Upper lobe of left lung (tissue), 4 donors: ENCODE results near the gene KAZN.

Experiments used
- EP300 ChIP-seq, 4 donors: sonication (generic); formaldehyde crosslinking; IDR thresholded peaks; one replicate each; pipeline ENCODE4 v1.5.1; 2017; ENCODE audit warnings: antibody characterized with exemption in 4 of 4, control low read depth in 2 of 4
- POLR2AphosphoS5 ChIP-seq, 2 donors: sonication (generic); formaldehyde crosslinking; IDR thresholded peaks; one replicate each; pipeline ENCODE4 v1.5.1; 2017; ENCODE audit warnings: antibody characterized with exemption in 2 of 2
- TF ChIP-seq, protein P1 (sequence below), 6 experiments: fragments of 450-650 bp in 4 of 6; fragments of 200-600 bp in 2 of 6; sonication (generic) in 2 of 6; IDR thresholded peaks; one replicate each; pipeline ENCODE4 v1.5.1; 2016 to 2019; ENCODE audit warnings: antibody characterized with exemption in 6 of 6

DNA sequence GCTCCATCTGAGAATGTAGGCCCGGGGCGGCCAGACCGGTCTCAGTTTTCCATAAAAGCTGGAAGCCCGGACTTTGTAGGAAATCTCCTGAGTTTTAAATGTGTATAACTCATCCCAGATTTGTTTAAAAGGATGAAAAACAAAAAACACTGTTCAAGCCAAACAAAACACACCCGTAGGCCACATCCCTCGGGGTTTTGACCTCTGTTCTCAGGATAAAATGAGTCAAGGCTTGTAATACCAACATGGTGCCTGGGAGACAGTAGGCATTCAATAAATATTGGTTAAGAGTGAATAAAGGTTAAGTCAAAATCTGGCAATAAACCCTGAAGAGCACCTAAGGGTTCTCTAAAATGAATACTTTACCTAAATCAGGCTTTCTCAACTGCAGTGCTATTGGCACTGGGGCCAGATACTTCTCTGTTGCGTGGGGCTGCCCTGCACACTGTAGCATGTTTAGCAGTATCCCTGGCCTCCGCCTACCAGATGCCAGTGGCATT, 55.0 kb downstream of the KAZN start:
- TF ChIP-seq, protein P1, sequence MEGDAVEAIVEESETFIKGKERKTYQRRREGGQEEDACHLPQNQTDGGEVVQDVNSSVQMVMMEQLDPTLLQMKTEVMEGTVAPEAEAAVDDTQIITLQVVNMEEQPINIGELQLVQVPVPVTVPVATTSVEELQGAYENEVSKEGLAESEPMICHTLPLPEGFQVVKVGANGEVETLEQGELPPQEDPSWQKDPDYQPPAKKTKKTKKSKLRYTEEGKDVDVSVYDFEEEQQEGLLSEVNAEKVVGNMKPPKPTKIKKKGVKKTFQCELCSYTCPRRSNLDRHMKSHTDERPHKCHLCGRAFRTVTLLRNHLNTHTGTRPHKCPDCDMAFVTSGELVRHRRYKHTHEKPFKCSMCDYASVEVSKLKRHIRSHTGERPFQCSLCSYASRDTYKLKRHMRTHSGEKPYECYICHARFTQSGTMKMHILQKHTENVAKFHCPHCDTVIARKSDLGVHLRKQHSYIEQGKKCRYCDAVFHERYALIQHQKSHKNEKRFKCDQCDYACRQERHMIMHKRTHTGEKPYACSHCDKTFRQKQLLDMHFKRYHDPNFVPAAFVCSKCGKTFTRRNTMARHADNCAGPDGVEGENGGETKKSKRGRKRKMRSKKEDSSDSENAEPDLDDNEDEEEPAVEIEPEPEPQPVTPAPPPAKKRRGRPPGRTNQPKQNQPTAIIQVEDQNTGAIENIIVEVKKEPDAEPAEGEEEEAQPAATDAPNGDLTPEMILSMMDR (IDR thresholded peaks at IDR 0.05) = no peak
- TF ChIP-seq EP300 (IDR thresholded peaks at IDR 0.05) (no peak), POLR2AphosphoS5 (IDR thresholded peaks at IDR 0.05) (no peak)
